Hepatocyte (in vitro differentiated cells): ENCODE data around the gene TENM4. TPM values are rescaled to one million over a fixed set of nuclear protein-coding genes. Genes with fewer than 3 reads are reported as not detected.

ENCODE experiments used
- DNase-seq: peaks from one replicate; pipeline ENCODE4 v3.0.0-alpha.2; 2016; ENCODE audit warnings: low spot score
- H2AFZ ChIP-seq: fragments of 200-600 bp; sonication (generic); 2 replicates; pipeline ENCODE4 v1.6.0; 2016; ENCODE audit warnings: antibody characterized with exemption, mild to moderate bottlenecking
- H3K27ac ChIP-seq: fragments of 200-600 bp; sonication (generic); 2 replicates; pipeline ENCODE4 v1.5.1; 2016; ENCODE audit warnings: mild to moderate bottlenecking
- H3K27me3 ChIP-seq: fragments of 200-600 bp; sonication (generic); 2 replicates; pipeline ENCODE4 v1.6.1; 2016
- H3K36me3 ChIP-seq: fragments of 200-600 bp; sonication (generic); replicated peaks from 2 replicates; pipeline ENCODE4 v1.5.1; 2016; ENCODE audit warnings: low read depth; ENCODE audit not compliant: insufficient read depth
- H3K4me1 ChIP-seq: fragments of 200-600 bp; sonication (generic); 2 replicates; pipeline ENCODE4 v1.5.1; 2016; ENCODE audit warnings: mild to moderate bottlenecking, moderate library complexity; ENCODE audit not compliant: insufficient read depth
- H3K4me2 ChIP-seq: fragments of 200-600 bp; sonication (generic); 2 replicates; pipeline ENCODE4 v1.6.0; 2016
- H3K4me3 ChIP-seq: fragments of 200-600 bp; sonication (generic); 2 replicates; pipeline ENCODE4 v1.5.1; 2016; ENCODE audit warnings: mild to moderate bottlenecking
- H3K79me2 ChIP-seq: fragments of 200-600 bp; sonication (generic); 2 replicates; pipeline ENCODE4 v1.6.0; 2017; ENCODE audit warnings: mild to moderate bottlenecking
- H3K9me2 ChIP-seq: fragments of 200-600 bp; sonication (generic); replicated peaks from 2 replicates; pipeline ENCODE4 v1.6.0; 2017; ENCODE audit warnings: mild to moderate bottlenecking; ENCODE audit not compliant: insufficient read depth
- H3K9me3 ChIP-seq: fragments of 200-600 bp; sonication (generic); 2 replicates; pipeline ENCODE4 v1.5.1; 2016; ENCODE audit warnings: low read depth, mild to moderate bottlenecking
- H4K20me1 ChIP-seq: fragments of 200-600 bp; sonication (generic); 2 replicates; pipeline ENCODE4 v1.6.0; 2016; ENCODE audit warnings: mild to moderate bottlenecking; ENCODE audit not compliant: insufficient read depth, poor library complexity, severe bottlenecking
- CTCF ChIP-seq: fragments of 200-600 bp; sonication (generic); IDR thresholded peaks from 2 replicates; pipeline ENCODE4 v1.5.1; 2016; ENCODE audit warnings: antibody characterized with exemption, mild to moderate bottlenecking; ENCODE audit not compliant: poor library complexity
- EZH2 ChIP-seq: fragments of 200-600 bp; sonication (generic); IDR thresholded peaks from 2 replicates; pipeline ENCODE4 v1.6.1; 2016; ENCODE audit warnings: antibody characterized with exemption, mild to moderate bottlenecking, borderline replicate concordance
- EZH2phosphoT487 ChIP-seq: fragments of 200-600 bp; sonication (generic); IDR thresholded peaks from one replicate; pipeline ENCODE4 v1.6.1; 2018; ENCODE audit warnings: antibody characterized with exemption, mild to moderate bottlenecking, low read depth, moderate library complexity; ENCODE audit not compliant: unreplicated experiment, severe bottlenecking
- whole genome bisulfite sequencing: methylation state at CpG from one replicate; pipeline ENCODE4 v1.1.6; 2016; ENCODE audit warnings: low lambda C conversion rate; ENCODE audit errors: missing lambda C conversion rate; 5-methylcytosine and 5-hydroxymethylcytosine counted together
- polyA plus RNA-seq: library from polyadenylated mRNA; unstranded; fragments of >200 nt; fragmentation: Nextera tagmentation; extraction: Ambion mirVana; gene quantifications from 2 replicates; pipeline ENCODE4 v1.2.1, GENCODE V29; 2016
- total RNA-seq: library from RNA; depleted of rRNA; stranded (reverse); fragments of >200 nt; gene quantifications from 2 replicates; pipeline ENCODE4 v1.2.3, GENCODE V29; 2014

The TENM4 gene
- total and polyA plus RNA-seq, 2 experiments from 2014 or later: 18.4 to 18.7 TPM

GRCh38 chr11:79434283-79434682 is 6.5 kb downstream of the TENM4 start:
- no peaks in the 10 kb centered on the region for H3K9me3 ChIP-seq
- no peak overlapping the region for H3K4me3 ChIP-seq
- no peaks in the 10 kb centered on the region for H3K9me2 ChIP-seq
- DNase-seq: no peak
- H4K20me1 ChIP-seq: peaks cover 7% of the 10 kb centered on the region
- peaks cover 27% of the 10 kb centered on the region for H3K4me1 ChIP-seq
- peaks cover 32% of the 10 kb centered on the region for H3K27me3 ChIP-seq
- no peaks in the 10 kb centered on the region for H3K36me3 ChIP-seq
- H3K79me2 ChIP-seq: peaks cover 79% of the 10 kb centered on the region
- peak overlapping the region; percentile 49 for H3K27ac ChIP-seq
- peak overlapping the region; percentile 50 for H3K4me2 ChIP-seq
- H2AFZ ChIP-seq: no peak overlapping the region
- TF ChIP-seq EZH2: no peak
- TF ChIP-seq EZH2phosphoT487: no peak
- no peak for TF ChIP-seq CTCF
- WGBS: 55% methylated on average over 2 of the region's 2 CpGs

GRCh38 chr11:79432138-79432537 is 8.7 kb downstream of the TENM4 start:
- TF ChIP-seq CTCF (no peak), EZH2phosphoT487 (no peak), EZH2 (no peak)
- Histone ChIP-seq H3K36me3 (no peaks in the 10 kb centered on the region), H3K27ac (no peak overlapping the region), H3K9me3 (no peaks in the 10 kb centered on the region), H3K79me2 (peaks cover 80% of the 10 kb centered on the region), H3K9me2 (no peaks in the 10 kb centered on the region), H4K20me1 (peaks cover 7% of the 10 kb centered on the region), H3K27me3 (peaks cover 20% of the 10 kb centered on the region), H3K4me3 (no peak overlapping the region), H3K4me2 (no peak overlapping the region), H3K4me1 (peaks cover 15% of the 10 kb centered on the region), H2AFZ (no peak overlapping the region)
- no peak for DNase-seq
- WGBS: 44% methylated on average over 2 of the region's 2 CpGs

GRCh38 chr11:79431535-79431934 is 9.3 kb downstream of the TENM4 start:
- DNase-seq: no peak
- Histone ChIP-seq H3K27me3 (peaks cover 14% of the 10 kb centered on the region), H3K4me2 (no peak overlapping the region)

More at GRCh38 chr11:79431535-79431934, 9.3 kb downstream of the TENM4 start:
- 89% methylated on average over 1 of the region's 1 CpG for WGBS
- TF ChIP-seq EZH2phosphoT487 (no peak), CTCF (no peak), EZH2 (no peak)
- Histone ChIP-seq H2AFZ (no peak overlapping the region), H3K36me3 (no peaks in the 10 kb centered on the region), H3K9me2 (no peaks in the 10 kb centered on the region), H3K9me3 (no peaks in the 10 kb centered on the region), H3K4me3 (no peak overlapping the region), H3K27ac (no peak overlapping the region), H3K79me2 (peaks cover 74% of the 10 kb centered on the region), H4K20me1 (peaks cover 4% of the 10 kb centered on the region), H3K4me1 (peaks cover 15% of the 10 kb centered on the region)
